Measurements from ENCODE around the gene CINP.
"Not testable (repeated sequence)": the region's sequence is repeated elsewhere in the genome, so short reads cannot be mapped to it uniquely, and the experiment has no call there.

The CINP gene

GRCh38 chr14:102373110-102373509 lies 10.4 kb upstream of the CINP start:
- no peak overlapping the region for H3K27ac Mint-ChIP-seq
- no peaks in the 10 kb centered on the region for H3K9me3 Mint-ChIP-seq
- H3K4me1 Mint-ChIP-seq (ENCODE audit: low read depth): peaks cover 28% of the 10 kb centered on the region
- no peaks in the 10 kb centered on the region for H3K27me3 Mint-ChIP-seq (ENCODE audit: low read depth)
- no peak overlapping the region for H3K4me3 Mint-ChIP-seq
- peaks cover 4% of the 10 kb centered on the region for H3K36me3 Mint-ChIP-seq (ENCODE audit: low read depth)

GRCh38 chr14:102371361-102371760 lies 8.7 kb upstream of the CINP start:
- Mint-ChIP-seq H3K36me3 (ENCODE audit: low read depth) (peaks cover 3% of the 10 kb centered on the region), H3K4me3 (no peak overlapping the region), H3K27ac (no peak overlapping the region), H3K9me3 (no peaks in the 10 kb centered on the region), H3K27me3 (ENCODE audit: low read depth) (no peaks in the 10 kb centered on the region), H3K4me1 (ENCODE audit: low read depth) (peaks cover 26% of the 10 kb centered on the region)

GRCh38 chr14:102370305-102370809 lies 7.7 kb upstream of the CINP start:
- peaks cover 3% of the 10 kb centered on the region for H3K36me3 Mint-ChIP-seq (ENCODE audit: low read depth)

GRCh38 chr14:102363182-102363943 lies 673 bp upstream of the CINP start:
- H3K4me1 Mint-ChIP-seq (ENCODE audit: low read depth): peaks cover 24% of the 10 kb centered on the region
- H3K4me3 Mint-ChIP-seq: no peak overlapping the region
- peaks cover 3% of the 10 kb centered on the region for H3K27me3 Mint-ChIP-seq (ENCODE audit: low read depth)
- H3K36me3 Mint-ChIP-seq (ENCODE audit: low read depth): peaks cover 6% of the 10 kb centered on the region
- H3K27ac Mint-ChIP-seq: peak overlapping the region; percentile 86
- no peaks in the 10 kb centered on the region for H3K9me3 Mint-ChIP-seq

More at GRCh38 chr14:102370305-102370809, 7.7 kb upstream of the CINP start:
- H3K9me3 Mint-ChIP-seq: no peaks in the 10 kb centered on the region
- H3K27ac Mint-ChIP-seq: no peak overlapping the region
- no peaks in the 10 kb centered on the region for H3K27me3 Mint-ChIP-seq (ENCODE audit: low read depth)
- peaks cover 22% of the 10 kb centered on the region for H3K4me1 Mint-ChIP-seq (ENCODE audit: low read depth)
- H3K4me3 Mint-ChIP-seq: no peak overlapping the region

- H3K27ac Mint-ChIP-seq: peak overlapping the region; percentile 89
- peak overlapping the region; percentile 88 for H3K4me3 Mint-ChIP-seq
- peaks cover 13% of the 10 kb centered on the region for H3K36me3 Mint-ChIP-seq (ENCODE audit: low read depth)
- peaks cover 3% of the 10 kb centered on the region for H3K27me3 Mint-ChIP-seq (ENCODE audit: low read depth)
- H3K4me1 Mint-ChIP-seq (ENCODE audit: low read depth): peaks cover 20% of the 10 kb centered on the region
- H3K9me3 Mint-ChIP-seq: no peaks in the 10 kb centered on the region
Measured at GRCh38 chr14:102362084-102362483, 606 bp downstream of the CINP start.

GRCh38 chr14:102360388-102360787 lies 2.3 kb downstream of the CINP start:
- H3K36me3 Mint-ChIP-seq (ENCODE audit: low read depth): peaks cover 15% of the 10 kb centered on the region
- no peak overlapping the region for H3K27ac Mint-ChIP-seq
- peaks cover 3% of the 10 kb centered on the region for H3K27me3 Mint-ChIP-seq (ENCODE audit: low read depth)
- peaks cover 18% of the 10 kb centered on the region for H3K4me1 Mint-ChIP-seq (ENCODE audit: low read depth)
- H3K9me3 Mint-ChIP-seq: no peaks in the 10 kb centered on the region
- no peak overlapping the region for H3K4me3 Mint-ChIP-seq

- no peaks in the 10 kb centered on the region for H3K9me3 Mint-ChIP-seq
- H3K36me3 Mint-ChIP-seq (ENCODE audit: low read depth): peaks cover 16% of the 10 kb centered on the region
- H3K4me1 Mint-ChIP-seq (ENCODE audit: low read depth): peaks cover 18% of the 10 kb centered on the region
- H3K4me3 Mint-ChIP-seq: no peak overlapping the region
- H3K27me3 Mint-ChIP-seq (ENCODE audit: low read depth): peaks cover 3% of the 10 kb centered on the region
- H3K27ac Mint-ChIP-seq: no peak overlapping the region
Measured at GRCh38 chr14:102359341-102359740, 3.3 kb downstream of the CINP start.

- Mint-ChIP-seq H3K27me3 (ENCODE audit: low read depth) (no peaks in the 10 kb centered on the region), H3K4me3 (no peak overlapping the region), H3K9me3 (no peaks in the 10 kb centered on the region), H3K4me1 (ENCODE audit: low read depth) (peaks cover 6% of the 10 kb centered on the region), H3K36me3 (ENCODE audit: low read depth) (peaks cover 19% of the 10 kb centered on the region), H3K27ac (no peak overlapping the region)
Measured at GRCh38 chr14:102356280-102356679, 6.4 kb downstream of the CINP start.

- Mint-ChIP-seq H3K36me3 (ENCODE audit: low read depth) (peaks cover 30% of the 10 kb centered on the region), H3K27me3 (ENCODE audit: low read depth) (no peaks in the 10 kb centered on the region)
Measured at GRCh38 chr14:102353126-102353619, 9.5 kb downstream of the CINP start.

GRCh38 chr14:102352213-102352612 lies 10.5 kb downstream of the CINP start:
- no peak overlapping the region for H3K27ac Mint-ChIP-seq
- H3K4me3 Mint-ChIP-seq: no peak overlapping the region
- peaks cover 27% of the 10 kb centered on the region for H3K36me3 Mint-ChIP-seq (ENCODE audit: low read depth)
- no peaks in the 10 kb centered on the region for H3K9me3 Mint-ChIP-seq
- no peaks in the 10 kb centered on the region for H3K27me3 Mint-ChIP-seq (ENCODE audit: low read depth)
- peaks cover 2% of the 10 kb centered on the region for H3K4me1 Mint-ChIP-seq (ENCODE audit: low read depth)

More at GRCh38 chr14:102353126-102353619, 9.5 kb downstream of the CINP start:
- H3K27ac Mint-ChIP-seq: no peak overlapping the region
- no peak overlapping the region for H3K4me3 Mint-ChIP-seq
- peaks cover 2% of the 10 kb centered on the region for H3K4me1 Mint-ChIP-seq (ENCODE audit: low read depth)
- H3K9me3 Mint-ChIP-seq: no peaks in the 10 kb centered on the region

- H3K27ac Mint-ChIP-seq; H3K9me3 Mint-ChIP-seq; H3K4me3 Mint-ChIP-seq; H3K27me3 Mint-ChIP-seq (ENCODE audit: low read depth); H3K4me1 Mint-ChIP-seq (ENCODE audit: low read depth): not testable (repeated sequence)
- H3K36me3 Mint-ChIP-seq (ENCODE audit: low read depth): peaks cover 27% of the 10 kb centered on the region
Measured at GRCh38 chr14:102351593-102351992, 11.1 kb downstream of the CINP start.

GRCh38 chr14:102351023-102351422 lies 11.7 kb downstream of the CINP start:
- Mint-ChIP-seq H3K36me3 (ENCODE audit: low read depth) (peaks cover 27% of the 10 kb centered on the region), H3K4me3 (no peak overlapping the region)

GRCh38 chr14:102348376-102348775 lies 14.3 kb downstream of the CINP start:
- Mint-ChIP-seq H3K27me3 (ENCODE audit: low read depth) (no peaks in the 10 kb centered on the region), H3K36me3 (ENCODE audit: low read depth) (peaks cover 28% of the 10 kb centered on the region), H3K4me1 (ENCODE audit: low read depth) (no peaks in the 10 kb centered on the region), H3K9me3 (no peaks in the 10 kb centered on the region), H3K4me3 (no peak overlapping the region), H3K27ac (no peak overlapping the region)

More at GRCh38 chr14:102351023-102351422, 11.7 kb downstream of the CINP start:
- Mint-ChIP-seq H3K9me3 (no peaks in the 10 kb centered on the region), H3K27ac (no peak overlapping the region), H3K4me1 (ENCODE audit: low read depth) (no peaks in the 10 kb centered on the region), H3K27me3 (ENCODE audit: low read depth) (no peaks in the 10 kb centered on the region)

GRCh38 chr14:102346645-102347044 lies 16.0 kb downstream of the CINP start:
- Mint-ChIP-seq H3K4me1 (ENCODE audit: low read depth) (no peaks in the 10 kb centered on the region), H3K27me3 (ENCODE audit: low read depth) (no peaks in the 10 kb centered on the region), H3K4me3 (no peak overlapping the region), H3K36me3 (ENCODE audit: low read depth) (peaks cover 32% of the 10 kb centered on the region), H3K9me3 (no peaks in the 10 kb centered on the region), H3K27ac (no peak overlapping the region)

- Mint-ChIP-seq H3K36me3 (ENCODE audit: low read depth) (peaks cover 29% of the 10 kb centered on the region), H3K27ac (no peak overlapping the region), H3K4me1 (ENCODE audit: low read depth) (no peaks in the 10 kb centered on the region)
Measured at GRCh38 chr14:102345232-102345631, 17.5 kb downstream of the CINP start.

More at GRCh38 chr14:102345232-102345631, 17.5 kb downstream of the CINP start:
- no peaks in the 10 kb centered on the region for H3K27me3 Mint-ChIP-seq (ENCODE audit: low read depth)
- no peak overlapping the region for H3K4me3 Mint-ChIP-seq
- H3K9me3 Mint-ChIP-seq: no peaks in the 10 kb centered on the region

Data from T-helper 1 cell treated with Interleukin-12 subunit alpha and Interleukin-12 subunit beta and Interleukin-4 antibody, amounts not matched to agents 30 μg/mL and 1 μg/mL, for 36 hours (primary cell).